ELF-1 (cell line): ENCODE data around the gene SLC34A3.
A peak's percentile ranks its signal among the peaks of the same experiment; 100 is the strongest.

Experiments used
- DNase-seq: peaks from one replicate; pipeline ENCODE4 v3.0.0-alpha.2; 2016; ENCODE audit warnings: low read depth, low spot score

Gene SLC34A3

GRCh38 chr9:137275588-137276472 is 45.1 kb downstream of the SLC34A3 start:
- no peak for DNase-seq

- peak; percentile 60 for DNase-seq
Observed at GRCh38 chr9:137276473-137277328, 46.0 kb downstream of the SLC34A3 start.

GRCh38 chr9:137277329-137278041 is 46.8 kb downstream of the SLC34A3 start, which contains the start of gene TOR4A:
Gene TOR4A, plus strand, starts transcription at chr9:137277726. Its CDS starts 964 bp downstream, at chr9:137278690.
- peak; percentile 76 for DNase-seq

GRCh38 chr9:137278061-137278701 is 47.5 kb downstream of the SLC34A3 start:
- DNase-seq: no peak

- DNase-seq: peak; percentile 30
Observed at GRCh38 chr9:137278721-137279711, 48.3 kb downstream of the SLC34A3 start.

- DNase-seq: no peak
Observed at GRCh38 chr9:137279741-137280473, 49.2 kb downstream of the SLC34A3 start.

- DNase-seq: peak; percentile 37
Observed at GRCh38 chr9:137280474-137281344, 50.0 kb downstream of the SLC34A3 start.

GRCh38 chr9:137281345-137282116 is 50.8 kb downstream of the SLC34A3 start:
- peak; percentile 52 for DNase-seq
